HT-29 (cell line): ENCODE results near the gene TMEM132D. TPM values are rescaled to one million over a fixed set of nuclear protein-coding genes. Genes with fewer than 3 reads are reported as not detected.

ENCODE experiments used
- DNase-seq: peaks from one replicate; pipeline ENCODE4 v3.0.0-alpha.2; 2015; ENCODE audit warnings: low spot score
- total RNA-seq: library from RNA; depleted of rRNA; stranded (reverse); fragments of >200 nt; shearing (Covaris generic); gene quantifications from 2 replicates; pipeline ENCODE4 v1.2.3, GENCODE V29; 2014

Gene TMEM132D
- total RNA-seq, 1 experiment from 2014 or later: not detected

DNA sequence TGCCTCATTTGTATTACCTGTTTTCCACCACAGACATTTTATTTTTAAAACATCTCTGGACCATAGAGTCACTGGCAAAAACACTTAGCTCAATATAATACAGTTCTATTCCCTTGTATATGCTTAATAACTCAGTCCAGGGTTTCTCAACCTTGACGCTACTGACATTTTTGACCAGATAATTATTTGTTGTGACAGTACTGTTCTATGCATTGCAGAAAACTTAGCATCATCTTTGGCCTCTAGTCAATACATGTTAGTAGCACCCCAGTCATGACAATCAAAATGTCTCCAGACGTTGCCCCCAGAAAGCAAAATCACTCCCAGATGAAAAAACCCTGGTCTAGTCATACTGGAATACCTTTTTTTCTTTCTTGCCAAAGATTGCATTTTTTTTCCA, 174.7 kb downstream of the TMEM132D start:
- no peak for DNase-seq

DNA sequence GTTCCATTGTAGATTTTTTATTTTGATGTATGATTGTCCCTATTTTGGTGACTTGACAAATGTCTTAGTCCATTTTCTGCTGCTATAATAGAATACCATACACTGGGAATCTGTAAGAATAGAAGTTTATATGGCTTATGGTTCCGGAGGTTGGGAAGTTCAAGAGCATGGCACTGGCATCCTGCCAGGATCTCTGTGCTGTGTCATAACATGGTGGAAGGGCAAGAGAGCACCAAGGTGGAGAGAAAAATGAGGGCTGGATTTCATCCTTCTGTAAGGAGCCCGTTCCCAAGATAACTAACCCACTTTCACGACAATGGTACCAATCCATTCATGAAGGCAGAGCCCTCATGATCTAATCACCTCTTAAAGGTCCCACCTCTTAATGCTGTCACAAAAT, 176.7 kb downstream of the TMEM132D start:
- no peak for DNase-seq

DNA sequence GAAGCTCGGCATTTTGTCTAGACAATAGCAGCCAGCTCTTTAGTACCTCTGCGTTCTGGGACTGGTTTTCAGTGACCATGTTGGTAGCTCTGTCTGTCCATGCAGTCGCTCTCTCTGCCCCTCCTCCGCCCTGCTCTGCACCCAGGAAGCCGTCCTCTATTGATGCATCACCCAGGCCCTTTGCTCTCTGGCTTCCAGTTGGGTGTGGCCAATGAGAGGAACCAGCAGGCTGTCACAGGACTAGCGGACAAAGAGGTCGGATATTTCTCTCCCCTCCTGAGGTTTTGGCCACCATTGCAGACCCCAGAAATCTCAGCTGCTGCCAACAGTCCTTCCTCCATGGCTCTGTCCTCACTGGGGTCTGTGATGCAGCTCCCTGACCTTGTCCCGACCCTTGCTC, 180.6 kb downstream of the TMEM132D start:
- no peak for DNase-seq

DNA sequence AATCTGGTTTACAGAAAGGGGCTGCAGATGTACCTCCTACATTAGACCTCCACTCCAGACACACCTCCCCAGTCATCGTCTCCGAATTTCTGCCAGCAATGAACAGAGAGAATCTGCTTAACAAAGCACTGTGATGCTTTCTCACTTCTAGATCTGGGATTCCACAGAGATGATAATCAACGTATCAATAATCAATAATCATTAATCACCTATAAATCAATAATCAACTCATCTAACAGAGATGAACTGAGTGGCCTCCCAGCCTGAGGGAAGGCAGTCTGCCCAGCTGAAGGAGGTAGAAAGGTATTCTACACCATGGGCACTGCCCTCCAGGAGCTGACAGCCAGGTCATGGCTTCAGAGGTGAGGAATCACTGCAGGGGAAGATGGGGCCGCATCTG, 183.2 kb downstream of the TMEM132D start:
- no peak for DNase-seq

DNA sequence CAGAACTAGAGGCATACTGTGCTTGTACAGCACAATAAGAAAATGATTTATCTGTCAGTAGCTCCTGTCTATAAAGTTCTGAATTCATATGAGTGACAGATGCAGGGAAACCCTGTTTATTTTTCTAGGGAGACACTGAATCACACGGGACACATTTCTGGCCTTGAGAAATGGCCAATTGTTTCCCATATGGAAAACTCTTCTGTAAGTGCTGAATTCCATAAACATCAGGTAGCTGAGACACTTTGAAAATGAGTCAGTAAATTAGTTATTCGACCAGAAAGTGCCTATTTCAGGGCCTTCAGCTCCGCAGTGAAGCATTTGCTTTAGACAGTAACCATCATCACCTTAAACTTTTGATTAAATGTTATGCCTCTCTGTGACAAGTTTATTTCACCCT, 184.4 kb downstream of the TMEM132D start:
- DNase-seq: no peak

- DNase-seq: no peak
Observed at GRCh38 chr12:129717438-129717837, 186.4 kb downstream of the TMEM132D start.

- DNase-seq: no peak
Observed at GRCh38 chr12:129716825-129717224, 187.0 kb downstream of the TMEM132D start.

DNA sequence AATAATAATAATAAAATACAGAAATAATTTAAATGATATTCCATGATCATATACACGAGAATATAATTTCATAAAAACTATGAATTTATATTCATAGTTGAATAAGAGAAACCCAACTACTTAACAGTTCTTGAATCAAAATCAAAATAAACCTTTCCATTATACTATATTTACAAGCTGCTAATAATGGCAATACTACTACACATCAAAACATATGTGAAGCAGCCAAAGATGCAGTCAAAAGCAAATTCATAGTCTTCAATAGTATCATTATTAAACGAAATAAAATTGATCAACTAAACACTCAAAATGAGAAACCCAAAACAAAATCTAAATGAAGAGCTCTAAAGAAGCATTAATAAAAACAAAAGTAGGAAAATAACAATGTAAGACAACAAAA, 197.1 kb downstream of the TMEM132D start:
- DNase-seq: no peak

DNA sequence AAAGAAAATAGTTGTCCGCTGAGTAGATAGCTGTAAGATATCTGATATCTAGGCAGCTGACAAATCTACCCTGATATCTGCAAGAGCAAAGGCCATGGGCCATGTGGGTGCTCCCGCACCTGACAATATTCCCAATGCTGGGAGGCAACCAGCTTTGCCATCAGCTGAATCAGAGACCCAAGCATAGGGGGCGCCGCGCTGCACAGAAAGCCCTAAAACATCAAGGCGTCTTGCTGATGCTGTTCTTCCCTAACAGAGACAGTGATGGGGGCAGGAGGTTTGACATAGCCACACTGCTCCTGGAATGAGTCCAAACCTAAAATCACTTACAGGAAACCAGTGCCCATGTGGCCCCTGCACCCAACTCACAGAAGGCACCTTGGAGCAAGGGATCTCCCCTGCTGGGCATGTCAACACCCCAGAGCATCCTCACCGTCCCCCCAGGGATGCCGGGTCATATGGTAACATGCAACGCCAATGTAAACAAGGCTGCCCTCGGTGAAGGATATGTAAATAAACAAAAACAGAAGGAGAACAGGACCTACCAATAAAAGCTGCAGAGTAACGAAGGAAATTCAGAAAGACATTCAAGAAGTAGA, 199.5 kb downstream of the TMEM132D start:
- DNase-seq: no peak

DNA sequence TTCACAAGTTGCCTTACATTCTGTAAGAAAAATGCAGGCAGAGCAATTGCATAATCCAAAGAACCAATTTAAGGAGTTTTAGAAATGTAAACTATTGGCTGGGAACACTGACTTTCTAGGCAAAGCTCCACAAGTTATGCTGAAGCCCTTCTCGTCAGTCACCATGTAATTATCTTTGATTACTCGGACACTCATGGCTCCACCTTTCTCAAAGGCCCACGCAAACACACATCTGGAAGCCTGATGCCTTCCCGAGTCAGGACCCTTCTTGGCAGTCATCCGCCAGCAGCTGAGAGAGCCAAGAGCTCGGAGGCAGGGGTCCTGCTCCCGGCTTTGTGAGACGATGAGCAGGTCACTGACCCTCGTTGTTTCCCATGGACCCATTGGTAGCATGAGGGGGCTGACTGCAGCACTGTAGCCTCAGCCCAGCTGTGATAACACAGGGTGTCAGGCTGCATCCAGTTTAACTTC, 202.2 kb downstream of the TMEM132D start:
- no peak for DNase-seq

DNA sequence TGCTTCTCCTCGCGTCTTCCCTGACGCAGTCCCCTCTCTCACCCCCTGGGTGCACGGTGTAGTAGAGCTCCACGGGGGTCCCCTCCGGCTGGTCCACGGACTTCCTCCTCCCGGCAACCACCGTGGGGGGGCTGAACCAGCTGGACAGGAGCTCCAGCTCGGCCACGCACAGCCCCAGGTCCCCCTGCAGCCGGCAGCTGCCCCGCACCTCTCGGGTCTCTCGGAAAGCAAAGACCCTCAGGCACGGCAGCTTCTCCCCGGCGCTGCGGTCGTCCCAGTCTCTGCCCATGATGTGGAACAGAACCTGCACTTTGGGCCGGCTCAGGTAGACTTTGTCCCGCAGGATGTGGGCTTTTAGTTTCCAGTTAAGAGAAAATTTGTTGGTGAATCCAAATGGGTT, 203.8 kb downstream of the TMEM132D start:
- DNase-seq: no peak

- DNase-seq: no peak
Observed at GRCh38 chr12:129696926-129697325, 206.9 kb downstream of the TMEM132D start.

- DNase-seq: no peak
Observed at GRCh38 chr12:129696405-129696804, 207.4 kb downstream of the TMEM132D start.

- no peak for DNase-seq
Observed at GRCh38 chr12:129693731-129694130, 210.1 kb downstream of the TMEM132D start.

DNA sequence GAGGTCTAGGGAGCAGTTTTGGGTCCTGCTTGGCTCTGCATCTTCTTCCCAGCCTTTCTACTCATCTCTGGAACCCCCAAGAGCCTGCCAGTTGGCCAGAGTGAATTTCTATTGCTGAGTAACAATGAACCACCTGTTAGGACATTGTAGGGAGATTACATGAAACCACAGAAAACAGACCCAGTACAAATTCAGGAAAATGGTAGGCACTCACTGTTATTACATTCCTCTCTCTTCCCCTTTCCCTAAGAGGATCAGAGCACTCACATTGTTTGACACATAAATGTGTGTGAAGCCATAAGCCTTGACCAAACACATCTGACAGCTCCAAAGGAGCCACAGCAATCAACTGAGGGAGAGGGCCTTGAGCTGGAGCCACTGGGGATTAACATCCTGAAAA, 216.1 kb downstream of the TMEM132D start:
- no peak for DNase-seq

GRCh38 chr12:129681830-129682229, 222.0 kb downstream of the TMEM132D start:
- no peak for DNase-seq

- no peak for DNase-seq
Observed at GRCh38 chr12:129681151-129681550, 222.7 kb downstream of the TMEM132D start.

DNA sequence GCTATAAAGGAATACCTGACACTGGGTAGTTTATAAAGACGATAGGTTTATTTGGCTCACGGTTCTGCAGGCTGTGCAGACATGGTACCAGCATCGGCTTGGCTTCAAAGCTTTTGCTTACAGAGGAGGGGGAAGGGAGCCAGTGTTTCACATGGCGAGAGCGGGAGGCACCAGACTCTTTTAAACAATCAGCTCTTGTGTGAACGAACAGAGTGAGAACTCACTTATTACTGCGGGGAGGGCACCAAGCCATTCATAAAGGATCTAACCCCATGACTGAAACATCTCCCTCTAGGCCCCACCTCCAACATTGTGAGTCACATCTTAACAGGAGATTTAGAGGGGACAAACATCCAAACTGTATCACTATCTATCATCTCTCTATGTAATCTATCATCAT, 227.4 kb downstream of the TMEM132D start:
- no peak for DNase-seq

GRCh38 chr12:129675947-129676346, 227.9 kb downstream of the TMEM132D start:
- DNase-seq: no peak

DNA sequence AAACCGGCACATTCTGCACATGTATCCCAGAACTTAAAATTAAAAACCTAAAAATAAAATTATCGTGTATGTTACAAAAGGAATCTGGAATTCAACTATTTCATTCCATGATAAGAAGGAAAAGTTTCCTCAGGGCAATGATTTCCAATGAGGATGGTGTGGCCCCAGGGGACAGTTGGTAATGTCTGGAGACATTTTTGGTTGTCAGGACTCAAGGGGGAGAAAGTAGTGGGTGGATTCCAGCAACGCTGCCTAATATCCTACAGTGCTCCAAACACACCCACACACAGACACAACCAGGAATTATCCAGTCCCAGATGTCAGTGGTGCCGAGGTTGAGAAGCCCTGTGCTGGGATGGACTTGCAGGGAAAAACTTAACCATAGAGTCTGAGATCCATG, 228.3 kb downstream of the TMEM132D start:
- DNase-seq: no peak

DNA sequence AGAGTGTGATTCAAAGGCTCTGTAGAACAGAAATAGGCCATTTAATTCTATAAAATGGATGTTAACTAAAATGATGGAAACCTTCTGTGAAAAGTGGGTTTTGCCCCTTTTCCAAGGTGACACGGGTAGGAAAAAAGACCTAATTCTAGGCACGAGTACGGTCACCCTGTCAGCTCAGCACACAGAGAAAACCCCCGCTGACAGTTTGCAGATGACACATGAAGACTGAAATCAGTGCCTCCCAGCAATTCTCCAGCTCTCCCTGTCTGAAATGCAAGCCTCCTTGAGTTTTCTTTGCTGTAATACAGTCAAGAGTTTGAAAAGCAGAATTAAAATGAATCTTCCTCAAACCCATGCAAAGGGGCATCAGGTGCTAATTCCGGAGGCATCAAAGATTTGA, 230.0 kb downstream of the TMEM132D start:
- no peak for DNase-seq

DNA sequence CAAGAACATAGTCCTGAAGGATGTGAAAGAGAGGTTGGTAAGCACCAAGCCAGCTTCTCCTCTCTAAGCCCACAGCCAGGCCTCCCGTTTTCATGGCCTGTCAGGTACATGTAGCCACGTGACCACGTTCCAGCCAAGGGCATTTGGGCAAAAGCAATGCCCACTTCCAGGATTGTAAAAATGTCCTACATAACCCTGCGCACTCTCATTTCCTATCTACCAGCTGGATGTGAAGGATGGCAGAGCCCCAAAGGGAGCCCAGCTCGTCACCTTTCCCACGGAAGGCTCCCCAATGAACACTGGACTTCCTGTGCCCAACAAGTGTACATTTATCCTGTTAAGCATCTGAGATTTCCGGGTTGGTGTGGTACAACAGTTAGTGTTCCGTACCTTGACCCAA, 231.7 kb downstream of the TMEM132D start:
- DNase-seq: no peak

- no peak for DNase-seq
Observed at GRCh38 chr12:129670256-129670920, 233.4 kb downstream of the TMEM132D start.

GRCh38 chr12:129665414-129665813, 238.4 kb downstream of the TMEM132D start:
- DNase-seq: no peak
